GM06990 (cell line): ENCODE data around the gene MGMT.

ENCODE experiments used
- DNase-seq: peaks from one replicate; pipeline ENCODE4 v3.0.0-alpha.2; 2011; ENCODE audit not compliant: insufficient read length; ENCODE audit errors: extremely low read depth
- H3K27me3 ChIP-seq: replicated peaks from 2 replicates; pipeline ENCODE4 v1.6.0; 2011; ENCODE audit warnings: low read length; ENCODE audit not compliant: control insufficient read depth, insufficient read depth
- H3K36me3 ChIP-seq: 2 replicates; pipeline ENCODE4 v1.5.1; 2011; ENCODE audit warnings: low read length; ENCODE audit not compliant: control insufficient read depth, insufficient read depth
- H3K4me3 ChIP-seq: replicated peaks from 2 replicates; pipeline ENCODE4 v1.5.1; 2011; ENCODE audit warnings: low read depth, mild to moderate bottlenecking, control low read depth, low read length
- CTCF ChIP-seq: IDR thresholded peaks from 2 replicates; pipeline ENCODE4 v1.5.1; 2011; ENCODE audit warnings: low read length, control low read depth, mild to moderate bottlenecking, inconsistent platforms; ENCODE audit not compliant: insufficient read depth, poor library complexity, severe bottlenecking

Gene MGMT

GRCh38 chr10:129474642-129475041 is 7.6 kb downstream of the MGMT start:
- no peak overlapping the region for H3K4me3 ChIP-seq
- no peak for TF ChIP-seq CTCF
- H3K36me3 ChIP-seq: no peaks in the 10 kb centered on the region
- no peak for DNase-seq
- H3K27me3 ChIP-seq: no peaks in the 10 kb centered on the region

- TF ChIP-seq CTCF: no peak
- Histone ChIP-seq H3K36me3 (no peaks in the 10 kb centered on the region), H3K4me3 (no peak overlapping the region), H3K27me3 (no peaks in the 10 kb centered on the region)
- no peak for DNase-seq
Measured at GRCh38 chr10:129476431-129476830, 9.4 kb downstream of the MGMT start.

- no peak for TF ChIP-seq CTCF
- no peak for DNase-seq
- H3K4me3 ChIP-seq: no peak overlapping the region
- no peaks in the 10 kb centered on the region for H3K27me3 ChIP-seq
- H3K36me3 ChIP-seq: no peaks in the 10 kb centered on the region
Measured at GRCh38 chr10:129477051-129477450, 10.0 kb downstream of the MGMT start.

- no peak for TF ChIP-seq CTCF
- H3K36me3 ChIP-seq: no peaks in the 10 kb centered on the region
- H3K27me3 ChIP-seq: no peaks in the 10 kb centered on the region
- no peak overlapping the region for H3K4me3 ChIP-seq
- DNase-seq: no peak
Measured at GRCh38 chr10:129481641-129482040, 14.6 kb downstream of the MGMT start.

GRCh38 chr10:129483430-129484010 is 16.5 kb downstream of the MGMT start:
- DNase-seq: no peak
- TF ChIP-seq CTCF: no peak
- Histone ChIP-seq H3K4me3 (no peak overlapping the region), H3K36me3 (no peaks in the 10 kb centered on the region), H3K27me3 (no peaks in the 10 kb centered on the region)

- Histone ChIP-seq H3K27me3 (no peaks in the 10 kb centered on the region), H3K4me3 (no peak overlapping the region), H3K36me3 (no peaks in the 10 kb centered on the region)
- no peak for TF ChIP-seq CTCF
- no peak for DNase-seq
Measured at GRCh38 chr10:129486805-129487204, 19.8 kb downstream of the MGMT start.
